ENCODE measurements around the gene ABHD12B. TPM values are rescaled to one million over a fixed set of nuclear protein-coding genes. Genes with fewer than 3 reads are reported as not detected.

Gene ABHD12B
- total and polyA plus RNA-seq, 2 donors (not counting 3 experiments of a cell fraction or from before 2014, with no cell fraction given), result not detected

DNA sequence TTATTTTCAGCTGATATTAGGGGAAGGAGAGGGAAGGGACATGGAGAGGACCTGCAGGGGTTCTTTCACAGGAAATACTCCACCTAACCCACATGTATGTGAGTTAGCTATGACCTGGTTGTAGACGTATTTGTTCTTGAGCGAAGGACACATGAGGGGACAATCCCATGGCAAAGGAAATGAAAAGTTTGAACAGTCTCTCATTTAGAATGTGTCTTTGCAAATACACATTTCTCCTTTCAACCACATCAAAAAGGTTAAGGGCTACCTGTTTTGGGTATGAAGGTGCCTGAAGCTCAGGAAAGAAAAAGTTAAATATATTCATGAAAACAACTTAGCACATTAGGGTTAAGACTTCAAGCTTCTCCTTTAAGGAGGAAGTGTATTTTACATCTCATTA, 65.0 kb downstream of the ABHD12B start:
- no peak for TF ChIP-seq GATA2 (IDR thresholded peaks at IDR 0.05; ENCODE audit: insufficient read depth, insufficient read length, low read depth, low read length)
- no peak for TF ChIP-seq POLR2A (IDR thresholded peaks at IDR 0.05; ENCODE audit: low read depth, low read length)
- TF ChIP-seq FOS (IDR thresholded peaks at IDR 0.05; ENCODE audit: borderline replicate concordance, insufficient read depth, low read length), result no peak
- TF ChIP-seq EZH2 (IDR thresholded peaks at IDR 0.05; ENCODE audit: borderline replicate concordance, low read depth, low read length, severe bottlenecking), result no peak
- no peak for TF ChIP-seq MYC (IDR thresholded peaks at IDR 0.05; ENCODE audit: low read depth, low read length)
- TF ChIP-seq POLR2AphosphoS5 (IDR thresholded peaks at IDR 0.05; ENCODE audit: insufficient read depth, low read depth, low read length), result no peak
- TF ChIP-seq, protein P1, sequence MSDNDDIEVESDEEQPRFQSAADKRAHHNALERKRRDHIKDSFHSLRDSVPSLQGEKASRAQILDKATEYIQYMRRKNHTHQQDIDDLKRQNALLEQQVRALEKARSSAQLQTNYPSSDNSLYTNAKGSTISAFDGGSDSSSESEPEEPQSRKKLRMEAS (IDR thresholded peaks at IDR 0.05; ENCODE audit: insufficient read depth, insufficient read length), result no peak
- TF ChIP-seq JUN (IDR thresholded peaks at IDR 0.05; ENCODE audit: borderline replicate concordance, insufficient read depth, insufficient read length, low read depth), result no peak
- TF ChIP-seq, protein P2, sequence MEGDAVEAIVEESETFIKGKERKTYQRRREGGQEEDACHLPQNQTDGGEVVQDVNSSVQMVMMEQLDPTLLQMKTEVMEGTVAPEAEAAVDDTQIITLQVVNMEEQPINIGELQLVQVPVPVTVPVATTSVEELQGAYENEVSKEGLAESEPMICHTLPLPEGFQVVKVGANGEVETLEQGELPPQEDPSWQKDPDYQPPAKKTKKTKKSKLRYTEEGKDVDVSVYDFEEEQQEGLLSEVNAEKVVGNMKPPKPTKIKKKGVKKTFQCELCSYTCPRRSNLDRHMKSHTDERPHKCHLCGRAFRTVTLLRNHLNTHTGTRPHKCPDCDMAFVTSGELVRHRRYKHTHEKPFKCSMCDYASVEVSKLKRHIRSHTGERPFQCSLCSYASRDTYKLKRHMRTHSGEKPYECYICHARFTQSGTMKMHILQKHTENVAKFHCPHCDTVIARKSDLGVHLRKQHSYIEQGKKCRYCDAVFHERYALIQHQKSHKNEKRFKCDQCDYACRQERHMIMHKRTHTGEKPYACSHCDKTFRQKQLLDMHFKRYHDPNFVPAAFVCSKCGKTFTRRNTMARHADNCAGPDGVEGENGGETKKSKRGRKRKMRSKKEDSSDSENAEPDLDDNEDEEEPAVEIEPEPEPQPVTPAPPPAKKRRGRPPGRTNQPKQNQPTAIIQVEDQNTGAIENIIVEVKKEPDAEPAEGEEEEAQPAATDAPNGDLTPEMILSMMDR (IDR thresholded peaks at IDR 0.05; ENCODE audit: extremely low read depth in 1 of 2, insufficient read depth in 1 of 2, low read depth in 1 of 2, low read length in 2 of 2), result no peak
- Histone ChIP-seq H3K9me1 (replicated peaks; ENCODE audit: control insufficient read depth, extremely low read depth, insufficient read depth, low read length) (no peaks in the 10 kb centered on the region), H3K27ac (ENCODE audit: insufficient read depth, low read depth, low read length) (no peak overlapping the region), H3K4me1 (ENCODE audit: control insufficient read depth, extremely low read depth, insufficient read depth, low read length) (no peaks in the 10 kb centered on the region), H3K36me3 (ENCODE audit: control insufficient read depth in 2 of 2, extremely low read depth in 1 of 2, insufficient read depth in 2 of 2, low read length in 2 of 2) (peaks cover 0 to 6% of the 10 kb centered on the region in 2 experiments), H3K9ac (replicated peaks; ENCODE audit: extremely low read depth, insufficient read depth, low read length) (no peak overlapping the region), H2AFZ (ENCODE audit: low read depth, low read length) (no peak overlapping the region), H3K79me2 (ENCODE audit: control insufficient read depth, insufficient read depth, low read length) (no peaks in the 10 kb centered on the region), H3K4me3 (replicated peaks in 1 of 3; ENCODE audit: insufficient read depth in 1 of 3, low read depth in 1 of 3, low read length in 3 of 3) (no peak overlapping the region), H3K9me3 (replicated peaks; ENCODE audit: control insufficient read depth, insufficient read depth, low read length) (no peaks in the 10 kb centered on the region), H3K27me3 (ENCODE audit: control insufficient read depth in 2 of 2, insufficient read depth in 2 of 2, low read length in 2 of 2) (no peaks in the 10 kb centered on the region), H4K20me1 (replicated peaks; ENCODE audit: control insufficient read depth, extremely low read depth, insufficient read depth, low read length) (no peaks in the 10 kb centered on the region), H3K4me2 (ENCODE audit: insufficient read depth, low read length) (no peak overlapping the region)
- DNase-seq (ENCODE audit: low read depth, low spot score) (no peak), FAIRE-seq (no peak)
- dilution Hi-C loops (cut with MboI; ENCODE audit: extremely low pct_ligation_motif_present, low sequenced_read_pairs), result no loop called here
- ChIA-PET POLR2A (no interaction called here), CTCF (interaction anchor here (1.4 kb wide), 1 partner anchor 11 kb away, joined by 3 read pairs; no protein-coding TSS in a partner anchor)
- no TSS peak for BruUV-seq (replicated peaks)
- intact Hi-C loops (cut with micrococcal nuclease), result no loop called here
